Liver (tissue), 9 donors: ENCODE results near the gene PKHD1. TPM values are rescaled to one million over a fixed set of nuclear protein-coding genes. Genes with fewer than 3 reads are reported as not detected.

ENCODE experiments used
- DNase-seq: peaks from one replicate; pipeline ENCODE4 v3.0.0-alpha.2; 2017; ENCODE audit warnings: low spot score
- H3K27ac ChIP-seq, 2 donors: one replicate each; pipeline ENCODE4 v1.7.0; 2013; ENCODE audit warnings: inconsistent platforms in 2 of 2, low read length in 2 of 2, control low read depth in 1 of 2, low read depth in 1 of 2, mild to moderate bottlenecking in 1 of 2
- H3K27me3 ChIP-seq, 4 donors: one replicate each; pipeline versions ENCODE4 v1.6.1 to v1.7.0; 2013; ENCODE audit warnings: low read length in 3 of 4, inconsistent platforms in 1 of 4, mild to moderate bottlenecking in 1 of 4, moderate library complexity in 1 of 4; ENCODE audit not compliant: control insufficient read depth in 4 of 4, insufficient read depth in 4 of 4
- H3K36me3 ChIP-seq, 4 donors: one replicate each; pipeline versions ENCODE4 v1.6.1 to v1.7.0; 2013; ENCODE audit warnings: low read length in 3 of 4, mild to moderate bottlenecking in 3 of 4, low read depth in 1 of 4, moderate library complexity in 1 of 4; ENCODE audit not compliant: control insufficient read depth in 4 of 4, insufficient read depth in 3 of 4
- H3K4me1 ChIP-seq, 4 donors: one replicate each; pipeline versions ENCODE4 v1.6.1 to v1.7.0; 2013; ENCODE audit warnings: low read length in 3 of 4, mild to moderate bottlenecking in 3 of 4, moderate library complexity in 1 of 4; ENCODE audit not compliant: control insufficient read depth in 4 of 4, insufficient read depth in 4 of 4
- H3K4me3 ChIP-seq, 3 donors: one replicate each; pipeline versions ENCODE4 v1.6.1 to v1.7.0; 2013; ENCODE audit warnings: low read length in 3 of 3, control low read depth in 1 of 3, low read depth in 1 of 3, mild to moderate bottlenecking in 1 of 3
- H3K9ac ChIP-seq, 2 donors: one replicate each; pipeline ENCODE4 v1.7.0; 2013; ENCODE audit warnings: low read length in 2 of 2, mild to moderate bottlenecking in 2 of 2, moderate library complexity in 2 of 2, control low read depth in 1 of 2, low read depth in 1 of 2
- H3K9me3 ChIP-seq, 4 donors: one replicate each; pipeline versions ENCODE4 v1.6.1 to v1.7.0; 2013; ENCODE audit warnings: low read length in 3 of 4; ENCODE audit not compliant: control insufficient read depth in 4 of 4
- EGR1 ChIP-seq, 2 donors: IDR thresholded peaks; 2 replicates each; pipeline ENCODE4 v1.6.1; 2016 to 2018; ENCODE audit warnings: antibody characterized with exemption in 2 of 2, low read depth in 2 of 2
- FOXA2 ChIP-seq: IDR thresholded peaks from 2 replicates; pipeline ENCODE4 v1.6.1; 2016; ENCODE audit warnings: antibody characterized with exemption
- GABPA ChIP-seq, 2 donors: IDR thresholded peaks in 1 of 2; conservative IDR thresholded peaks in 1 of 2; 2 replicates each; pipeline ENCODE4 v1.6.1; 2016; ENCODE audit warnings: antibody characterized with exemption in 2 of 2, mild to moderate bottlenecking in 1 of 2, moderate library complexity in 1 of 2
- HNF4A ChIP-seq, 2 donors: conservative IDR thresholded peaks; 2 replicates each; pipeline ENCODE4 v1.6.1; 2016; ENCODE audit warnings: antibody characterized with exemption in 2 of 2, mild to moderate bottlenecking in 2 of 2
- HNF4G ChIP-seq: IDR thresholded peaks from 2 replicates; pipeline ENCODE4 v1.6.1; 2016; ENCODE audit warnings: antibody characterized with exemption
- JUND ChIP-seq, 2 donors: IDR thresholded peaks; 2 replicates each; pipeline ENCODE4 v1.6.1; 2016; ENCODE audit warnings: antibody characterized with exemption in 2 of 2
- NR2F2 ChIP-seq: IDR thresholded peaks from 2 replicates; pipeline ENCODE4 v1.6.1; 2016; ENCODE audit warnings: antibody characterized with exemption
- RAD21 ChIP-seq, 2 donors: IDR thresholded peaks; 2 replicates each; pipeline ENCODE4 v1.6.1; 2016; ENCODE audit warnings: antibody characterized with exemption in 2 of 2, mild to moderate bottlenecking in 2 of 2
- REST ChIP-seq: IDR thresholded peaks from 2 replicates; pipeline ENCODE4 v1.6.1; 2016; ENCODE audit warnings: antibody characterized with exemption, mild to moderate bottlenecking
- SP1 ChIP-seq: IDR thresholded peaks from 2 replicates; pipeline ENCODE4 v1.6.1; 2018; ENCODE audit warnings: antibody characterized with exemption, mild to moderate bottlenecking
- TAF1 ChIP-seq: conservative IDR thresholded peaks from 2 replicates; pipeline ENCODE4 v1.6.1; 2016; ENCODE audit warnings: antibody characterized with exemption, mild to moderate bottlenecking
- YY1 ChIP-seq: IDR thresholded peaks from 2 replicates; pipeline ENCODE4 v1.6.1; 2016; ENCODE audit warnings: antibody characterized with exemption, mild to moderate bottlenecking
- WGBS: extraction: QIAGEN DNeasy Blood & Tissue Kit; methylation state at CpG from one replicate; pipeline ENCODE4 v1.1.7; 2013; 5-methylcytosine and 5-hydroxymethylcytosine counted together
- polyA plus RNA-seq, 2 donors: library from polyadenylated mRNA; stranded (reverse) in 1 of 2; unstranded in 1 of 2; fragments of 200-250 nt in 1 of 2; fragments of >200 nt in 1 of 2; fragmentation: Nextera tagmentation in 1 of 2; extraction: Ambion mirVana in 1 of 2; gene quantifications; one replicate each; pipeline versions ENCODE4 v1.2.1 to v1.2.3, GENCODE V29; 2013 to 2015
- total RNA-seq, 2 donors: library from RNA; depleted of rRNA; stranded (reverse); fragments of >200 nt; gene quantifications; one replicate each; pipeline ENCODE4 v1.2.3, GENCODE V29; 2014
- TF ChIP-seq, protein P1 (sequence below): fragments of 150-350 bp; IDR thresholded peaks from 2 replicates; pipeline ENCODE4 v1.5.1; 2017; ENCODE audit warnings: improper control_type of control experiment, low read depth, low read length; ENCODE audit not compliant: missing input control
- TF ChIP-seq, protein P2 (sequence below): IDR thresholded peaks from 2 replicates; pipeline ENCODE4 v1.6.1; 2016; ENCODE audit warnings: antibody characterized with exemption
- TF ChIP-seq, protein P3 (sequence below): IDR thresholded peaks from 2 replicates; pipeline ENCODE4 v1.6.1; 2016; ENCODE audit warnings: antibody characterized with exemption
- donor health status: healthy.
- donor health status: healthy.
- donor health status: healthy.
- donor health status: healthy.
- donor health status: healthy.

Gene PKHD1
- total and polyA plus RNA-seq, 4 donors: 0.45 to 10.6 (median 3.2) TPM

- H3K4me1 ChIP-seq: no peaks in the 10 kb centered on the region
- no peaks in the 10 kb centered on the region for H3K27me3 ChIP-seq
- no peak overlapping the region for H3K27ac ChIP-seq
- peaks cover 0 to 5% (median 0%) of the 10 kb centered on the region in 4 donors for H3K9me3 ChIP-seq
- no peak overlapping the region for H3K9ac ChIP-seq
- no peaks in the 10 kb centered on the region for H3K36me3 ChIP-seq
- no peak overlapping the region for H3K4me3 ChIP-seq
- no peak for TF ChIP-seq EGR1 (IDR thresholded peaks at IDR 0.05; ENCODE audit: low read depth in 2 of 2)
- TF ChIP-seq, protein P1, sequence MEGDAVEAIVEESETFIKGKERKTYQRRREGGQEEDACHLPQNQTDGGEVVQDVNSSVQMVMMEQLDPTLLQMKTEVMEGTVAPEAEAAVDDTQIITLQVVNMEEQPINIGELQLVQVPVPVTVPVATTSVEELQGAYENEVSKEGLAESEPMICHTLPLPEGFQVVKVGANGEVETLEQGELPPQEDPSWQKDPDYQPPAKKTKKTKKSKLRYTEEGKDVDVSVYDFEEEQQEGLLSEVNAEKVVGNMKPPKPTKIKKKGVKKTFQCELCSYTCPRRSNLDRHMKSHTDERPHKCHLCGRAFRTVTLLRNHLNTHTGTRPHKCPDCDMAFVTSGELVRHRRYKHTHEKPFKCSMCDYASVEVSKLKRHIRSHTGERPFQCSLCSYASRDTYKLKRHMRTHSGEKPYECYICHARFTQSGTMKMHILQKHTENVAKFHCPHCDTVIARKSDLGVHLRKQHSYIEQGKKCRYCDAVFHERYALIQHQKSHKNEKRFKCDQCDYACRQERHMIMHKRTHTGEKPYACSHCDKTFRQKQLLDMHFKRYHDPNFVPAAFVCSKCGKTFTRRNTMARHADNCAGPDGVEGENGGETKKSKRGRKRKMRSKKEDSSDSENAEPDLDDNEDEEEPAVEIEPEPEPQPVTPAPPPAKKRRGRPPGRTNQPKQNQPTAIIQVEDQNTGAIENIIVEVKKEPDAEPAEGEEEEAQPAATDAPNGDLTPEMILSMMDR: no peak
- no peak for DNase-seq
Measured at GRCh38 chr6:51585264-51585663, 502.1 kb downstream of the PKHD1 start.

- DNase-seq: no peak
- Histone ChIP-seq H3K4me1 (no peaks in the 10 kb centered on the region), H3K9ac (no peak overlapping the region), H3K27ac (no peak overlapping the region), H3K36me3 (no peaks in the 10 kb centered on the region), H3K9me3 (peaks cover 0 to 5% (median 0%) of the 10 kb centered on the region in 4 donors), H3K27me3 (no peaks in the 10 kb centered on the region), H3K4me3 (no peak overlapping the region)
- 89% methylated on average over 3 of the region's 3 CpGs for WGBS
- TF ChIP-seq TAF1 (no peak), YY1 (no peak), NR2F2 (no peak), JUND (IDR thresholded peaks at IDR 0.05) (no peak), REST (no peak), FOXA2 (no peak)
- TF ChIP-seq, protein P2, sequence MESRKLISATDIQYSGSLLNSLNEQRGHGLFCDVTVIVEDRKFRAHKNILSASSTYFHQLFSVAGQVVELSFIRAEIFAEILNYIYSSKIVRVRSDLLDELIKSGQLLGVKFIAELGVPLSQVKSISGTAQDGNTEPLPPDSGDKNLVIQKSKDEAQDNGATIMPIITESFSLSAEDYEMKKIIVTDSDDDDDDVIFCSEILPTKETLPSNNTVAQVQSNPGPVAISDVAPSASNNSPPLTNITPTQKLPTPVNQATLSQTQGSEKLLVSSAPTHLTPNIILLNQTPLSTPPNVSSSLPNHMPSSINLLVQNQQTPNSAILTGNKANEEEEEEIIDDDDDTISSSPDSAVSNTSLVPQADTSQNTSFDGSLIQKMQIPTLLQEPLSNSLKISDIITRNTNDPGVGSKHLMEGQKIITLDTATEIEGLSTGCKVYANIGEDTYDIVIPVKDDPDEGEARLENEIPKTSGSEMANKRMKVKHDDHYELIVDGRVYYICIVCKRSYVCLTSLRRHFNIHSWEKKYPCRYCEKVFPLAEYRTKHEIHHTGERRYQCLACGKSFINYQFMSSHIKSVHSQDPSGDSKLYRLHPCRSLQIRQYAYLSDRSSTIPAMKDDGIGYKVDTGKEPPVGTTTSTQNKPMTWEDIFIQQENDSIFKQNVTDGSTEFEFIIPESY: no peak
- TF ChIP-seq, protein P3, sequence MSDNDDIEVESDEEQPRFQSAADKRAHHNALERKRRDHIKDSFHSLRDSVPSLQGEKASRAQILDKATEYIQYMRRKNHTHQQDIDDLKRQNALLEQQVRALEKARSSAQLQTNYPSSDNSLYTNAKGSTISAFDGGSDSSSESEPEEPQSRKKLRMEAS: no peak
Measured at GRCh38 chr6:51584163-51584562, 503.2 kb downstream of the PKHD1 start.

GRCh38 chr6:51578994-51579393 is 508.4 kb downstream of the PKHD1 start:
- 78% methylated on average over 5 of the region's 5 CpGs for whole genome bisulfite sequencing
- TF ChIP-seq HNF4G: no peak
- no peak for TF ChIP-seq YY1
- TF ChIP-seq RAD21 (IDR thresholded peaks at IDR 0.05): no peak
- no peak for TF ChIP-seq JUND (IDR thresholded peaks at IDR 0.05)
- no peak for TF ChIP-seq REST
- TF ChIP-seq SP1: no peak
- no peak for TF ChIP-seq HNF4A (conservative IDR thresholded peaks at IDR 0.05)
- TF ChIP-seq, protein P2: no peak
- no peak for TF ChIP-seq EGR1 (IDR thresholded peaks at IDR 0.05; ENCODE audit: low read depth in 2 of 2)
- no peak for TF ChIP-seq GABPA (IDR thresholded peaks at IDR 0.05 in 1 of 2, conservative IDR thresholded peaks at IDR 0.05 in 1 of 2)
- no peak for TF ChIP-seq TAF1

More at GRCh38 chr6:51578994-51579393, 508.4 kb downstream of the PKHD1 start:
- Histone ChIP-seq H3K27me3 (no peaks in the 10 kb centered on the region), H3K4me1 (no peaks in the 10 kb centered on the region), H3K9me3 (no peaks in the 10 kb centered on the region), H3K36me3 (no peaks in the 10 kb centered on the region), H3K27ac (no peak overlapping the region), H3K4me3 (no peak overlapping the region), H3K9ac (no peak overlapping the region)
- DNase-seq: no peak
